T-helper 2 cell treated with Interferon-gamma antibody and Interleukin-4, amounts not matched to agents 5 μg/mL and 100 μg/mL, for 36 hours (primary cell): ENCODE data around the gene SRSF2.
"Not testable (repeated sequence)": the region's sequence is repeated elsewhere in the genome, so short reads cannot be mapped to it uniquely, and the experiment has no call there.

Experiments used
- DNase-seq: peaks from one replicate; pipeline ENCODE4 v3.0.0; 2021; ENCODE audit warnings: low spot score
- H3K27ac Mint-ChIP-seq: one replicate; pipeline ENCODE4 v1.8.0; 2021; ENCODE audit warnings: mild to moderate bottlenecking, mixed read lengths
- H3K27me3 Mint-ChIP-seq: one replicate; pipeline ENCODE4 v1.8.0; 2021; ENCODE audit warnings: low read depth, mixed read lengths
- H3K36me3 Mint-ChIP-seq: one replicate; pipeline ENCODE4 v1.8.0; 2021; ENCODE audit warnings: low read depth, mixed read lengths
- H3K4me1 Mint-ChIP-seq: one replicate; pipeline ENCODE4 v1.8.0; 2021; ENCODE audit warnings: low read depth, mixed read lengths
- H3K4me3 Mint-ChIP-seq: one replicate; pipeline ENCODE4 v1.8.0; 2022; ENCODE audit warnings: mild to moderate bottlenecking, moderate library complexity, mixed read lengths
- H3K9me3 Mint-ChIP-seq: one replicate; pipeline ENCODE4 v1.8.0; 2021; ENCODE audit warnings: mixed read lengths

The SRSF2 gene

DNA sequence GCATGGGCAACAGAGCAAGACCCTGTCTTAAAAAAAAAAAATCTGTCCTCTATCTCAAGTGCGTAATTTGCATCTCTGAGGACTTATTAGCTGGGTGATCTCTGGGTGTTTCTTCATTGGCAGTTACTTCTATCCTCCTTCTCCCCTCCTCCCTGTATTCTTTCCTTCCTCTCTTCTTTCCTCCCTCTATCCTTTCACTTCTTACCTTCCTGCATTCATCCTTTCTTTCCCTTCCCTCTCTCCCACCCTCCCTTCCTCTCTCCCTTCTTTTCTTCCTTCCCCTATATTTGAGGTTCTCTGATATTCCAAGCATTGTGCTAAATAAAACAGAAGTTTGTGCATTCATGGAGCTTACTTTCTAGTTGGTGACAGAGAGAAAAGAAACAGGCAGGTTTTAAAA lies 11.5 kb upstream of the SRSF2 start:
- Mint-ChIP-seq H3K27ac (no peak overlapping the region), H3K4me3 (no peak overlapping the region), H3K27me3 (no peaks in the 10 kb centered on the region), H3K9me3 (no peaks in the 10 kb centered on the region), H3K36me3 (peaks cover 45% of the 10 kb centered on the region), H3K4me1 (peaks cover 19% of the 10 kb centered on the region)
- DNase-seq, result no peak

DNA sequence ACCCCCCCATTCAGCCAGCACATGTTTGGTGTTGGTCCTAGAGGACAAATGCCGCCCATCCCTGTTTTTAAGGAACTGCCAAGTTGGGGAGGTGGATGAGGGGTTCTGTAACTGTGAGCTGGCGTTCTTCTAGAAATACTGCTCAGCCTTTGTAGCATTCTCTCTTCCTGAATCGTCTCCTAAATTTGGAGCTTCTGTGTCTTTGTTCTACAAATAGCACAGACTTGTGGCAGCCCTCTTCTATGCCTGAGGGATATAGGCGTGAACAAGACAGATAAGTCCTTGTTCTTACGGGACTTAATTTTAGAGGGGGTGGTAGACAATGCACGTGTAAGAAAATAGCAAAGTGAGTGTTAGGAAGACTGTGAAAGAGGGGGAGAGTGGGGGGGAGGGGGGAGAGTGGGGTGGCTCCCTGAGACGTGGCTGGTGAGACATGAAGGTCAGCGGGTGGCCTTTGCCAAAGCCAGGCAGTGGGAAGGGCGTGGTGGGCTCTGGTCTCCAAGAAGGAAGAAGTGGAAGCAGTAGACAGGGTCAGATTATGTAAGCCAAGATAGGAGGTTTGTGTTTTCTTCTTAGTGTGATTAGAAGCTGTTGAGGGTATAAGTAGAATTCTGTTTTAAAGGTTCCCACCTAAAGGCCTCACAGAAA lies 10.7 kb upstream of the SRSF2 start:
- Mint-ChIP-seq H3K27me3 (no peaks in the 10 kb centered on the region), H3K36me3 (peaks cover 43% of the 10 kb centered on the region), H3K9me3 (no peaks in the 10 kb centered on the region), H3K4me3 (no peak overlapping the region), H3K27ac (no peak overlapping the region), H3K4me1 (peaks cover 11% of the 10 kb centered on the region)
- DNase-seq, result no peak

DNA sequence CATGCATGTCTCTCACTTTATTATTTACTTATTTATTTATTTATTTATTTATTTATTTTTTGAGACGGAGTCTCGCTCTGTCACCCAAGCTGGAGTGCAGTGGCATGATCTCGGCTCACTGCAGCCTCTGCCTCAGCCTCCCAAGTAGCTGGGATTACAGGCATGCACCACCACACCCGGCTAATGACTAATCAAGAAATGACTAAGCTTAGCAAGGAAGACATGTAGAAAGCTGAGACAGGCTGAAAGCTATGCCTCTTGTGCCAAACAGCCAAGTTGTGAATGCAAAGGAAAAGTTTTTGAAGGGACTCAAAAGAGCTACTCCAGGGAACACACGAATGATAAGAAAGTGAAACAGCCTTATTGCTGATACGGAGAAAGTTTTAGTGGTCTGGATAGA lies 8.7 kb upstream of the SRSF2 start:
- H3K27ac Mint-ChIP-seq, H3K9me3 Mint-ChIP-seq, H3K4me1 Mint-ChIP-seq, H3K4me3 Mint-ChIP-seq, DNase-seq, H3K27me3 Mint-ChIP-seq: not testable (repeated sequence)
- H3K36me3 Mint-ChIP-seq, result peaks cover 48% of the 10 kb centered on the region

DNA sequence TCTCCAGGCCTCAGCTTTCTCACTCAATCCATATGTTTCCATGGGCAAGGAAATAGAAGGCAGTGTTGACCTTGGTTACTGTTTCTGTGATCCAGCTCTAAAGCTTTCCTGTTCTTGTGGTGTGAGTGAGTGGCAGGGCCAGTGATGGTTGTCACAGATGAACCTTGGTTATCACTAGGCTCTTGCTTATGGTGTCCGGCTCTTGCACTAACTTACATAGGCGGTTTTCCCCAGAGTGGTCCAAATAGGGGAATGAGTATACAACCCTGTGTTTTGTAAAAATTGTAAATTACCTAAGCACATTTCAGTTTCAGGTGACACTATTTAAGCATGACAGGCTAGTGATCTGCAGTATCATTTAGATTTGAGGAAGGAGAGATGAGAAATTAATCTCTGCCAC lies 7.6 kb upstream of the SRSF2 start:
- no peak overlapping the region for H3K4me3 Mint-ChIP-seq
- H3K36me3 Mint-ChIP-seq, result peaks cover 45% of the 10 kb centered on the region
- no peak overlapping the region for H3K27ac Mint-ChIP-seq
- no peak for DNase-seq
- H3K27me3 Mint-ChIP-seq, result no peaks in the 10 kb centered on the region
- no peaks in the 10 kb centered on the region for H3K9me3 Mint-ChIP-seq
- H3K4me1 Mint-ChIP-seq, result peaks cover 6% of the 10 kb centered on the region

DNA sequence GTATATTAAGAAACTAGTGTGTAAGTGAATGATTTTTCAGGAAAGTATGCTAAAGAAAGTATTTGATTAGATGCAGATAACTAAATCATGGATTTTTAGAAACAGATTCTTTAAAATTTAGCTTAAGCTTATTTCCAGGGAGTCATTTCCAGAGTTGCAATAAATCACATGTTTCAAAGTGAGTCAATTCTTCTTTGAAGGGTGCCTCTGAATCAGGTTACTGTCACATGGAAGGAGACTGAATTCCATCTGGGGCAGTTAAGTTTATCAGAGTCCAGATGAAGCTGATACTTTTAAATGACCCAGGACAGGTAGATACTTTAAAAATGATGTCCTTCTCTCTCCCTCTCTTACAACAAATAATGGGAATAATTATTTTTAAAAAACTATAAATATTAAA lies 5.8 kb upstream of the SRSF2 start:
- Mint-ChIP-seq H3K36me3 (peaks cover 37% of the 10 kb centered on the region), H3K9me3 (no peaks in the 10 kb centered on the region), H3K4me3 (no peak overlapping the region), H3K4me1 (peaks cover 19% of the 10 kb centered on the region), H3K27ac (no peak overlapping the region), H3K27me3 (no peaks in the 10 kb centered on the region)
- no peak for DNase-seq

DNA sequence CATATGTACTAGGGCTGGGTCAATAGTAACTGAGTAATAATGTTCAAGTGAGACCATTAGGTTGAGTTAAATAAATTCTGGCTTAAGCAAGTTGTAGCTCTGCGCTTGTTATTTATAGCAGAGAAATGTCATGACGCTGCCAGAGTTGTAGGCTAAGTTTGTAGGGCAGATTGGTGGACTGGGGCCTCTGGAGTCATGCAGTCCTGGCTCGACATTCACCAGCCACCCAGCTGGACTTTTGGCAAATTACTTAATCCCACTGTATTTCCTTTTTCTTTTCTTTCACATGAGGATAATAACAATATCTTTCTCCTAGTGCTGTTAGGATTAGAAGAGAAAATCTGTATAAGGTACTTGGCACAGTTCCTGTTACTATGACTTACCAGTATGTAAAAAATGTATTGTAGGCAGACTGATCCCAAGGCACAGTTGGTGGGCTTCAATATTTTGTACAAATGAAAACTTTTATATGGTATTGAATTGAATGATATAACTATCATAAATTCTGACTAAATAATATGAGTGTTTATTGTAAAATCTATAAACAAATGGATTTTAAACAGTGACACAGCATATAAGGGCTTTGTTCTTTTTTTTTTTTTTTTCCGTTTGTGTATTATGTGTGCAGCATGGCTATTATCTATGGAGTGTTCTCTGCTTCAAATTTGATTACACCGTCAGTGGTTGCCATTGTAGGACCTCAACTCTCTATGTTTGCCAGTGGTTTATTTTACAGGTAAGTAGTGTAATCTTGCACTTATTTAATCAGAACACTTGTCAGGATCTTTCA lies 3.4 kb upstream of the SRSF2 start:
- H3K36me3 Mint-ChIP-seq, result peaks cover 34% of the 10 kb centered on the region
- no peak overlapping the region for H3K27ac Mint-ChIP-seq
- H3K4me1 Mint-ChIP-seq, result peaks cover 18% of the 10 kb centered on the region
- H3K4me3 Mint-ChIP-seq, result no peak overlapping the region
- DNase-seq, result no peak
- H3K9me3 Mint-ChIP-seq, result no peaks in the 10 kb centered on the region
- H3K27me3 Mint-ChIP-seq, result no peaks in the 10 kb centered on the region

DNA sequence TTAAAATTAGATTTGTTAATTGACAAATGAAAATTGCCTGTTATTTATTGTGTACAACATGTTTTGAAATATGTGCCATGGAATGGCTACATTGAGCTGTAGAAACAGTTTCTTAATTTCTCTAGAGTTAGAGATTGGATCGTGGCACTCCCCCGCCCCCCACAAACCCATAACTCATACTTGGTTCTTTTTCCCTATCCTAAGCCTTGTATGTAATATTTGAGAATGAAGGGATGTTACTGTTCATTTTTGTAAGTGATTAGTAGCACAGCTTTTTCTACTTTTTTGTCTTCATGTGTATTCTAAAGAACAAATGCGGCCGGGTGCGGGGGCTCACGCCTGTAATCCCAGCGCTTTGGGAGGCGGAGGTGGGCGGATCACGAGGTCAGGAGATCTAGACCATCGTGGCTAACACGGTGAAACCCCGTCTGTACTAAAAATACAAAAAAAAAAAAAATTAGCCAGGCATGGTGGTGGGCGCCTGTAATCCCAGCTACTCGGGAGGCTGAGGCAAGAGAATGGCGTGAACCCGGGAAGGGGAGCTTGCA lies 2.5 kb upstream of the SRSF2 start:
- H3K27ac Mint-ChIP-seq, H3K27me3 Mint-ChIP-seq, H3K9me3 Mint-ChIP-seq, H3K4me3 Mint-ChIP-seq, DNase-seq: not testable (repeated sequence)
- peaks cover 34% of the 10 kb centered on the region for H3K36me3 Mint-ChIP-seq
- H3K4me1 Mint-ChIP-seq, result peaks cover 18% of the 10 kb centered on the region

DNA sequence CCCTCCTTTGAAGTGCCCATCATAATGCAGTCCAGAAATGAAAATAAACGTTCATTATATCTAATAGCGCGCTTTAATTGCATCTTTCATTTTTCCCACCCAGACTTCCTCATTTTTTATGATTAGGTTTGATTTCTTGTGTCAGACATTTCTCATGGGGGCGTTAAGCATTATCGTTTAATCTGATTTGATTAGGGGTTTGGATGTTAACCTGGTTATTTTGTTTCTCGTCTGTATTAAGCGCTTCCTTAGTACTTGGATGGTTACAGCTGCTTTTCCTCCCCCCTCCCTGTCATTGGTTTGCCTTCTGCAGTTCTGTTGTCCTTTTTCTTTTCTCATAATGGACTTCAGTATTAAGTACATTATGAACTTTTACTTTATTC lies 1.3 kb upstream of the SRSF2 start:
- peaks cover 41% of the 10 kb centered on the region for H3K36me3 Mint-ChIP-seq
- H3K27me3 Mint-ChIP-seq, result no peaks in the 10 kb centered on the region
- peaks cover 28% of the 10 kb centered on the region for H3K4me1 Mint-ChIP-seq
- H3K9me3 Mint-ChIP-seq, result no peaks in the 10 kb centered on the region
- H3K27ac Mint-ChIP-seq, result peak overlapping the region; percentile 97
- H3K4me3 Mint-ChIP-seq, result peak overlapping the region; percentile 94
- DNase-seq, result no peak

DNA sequence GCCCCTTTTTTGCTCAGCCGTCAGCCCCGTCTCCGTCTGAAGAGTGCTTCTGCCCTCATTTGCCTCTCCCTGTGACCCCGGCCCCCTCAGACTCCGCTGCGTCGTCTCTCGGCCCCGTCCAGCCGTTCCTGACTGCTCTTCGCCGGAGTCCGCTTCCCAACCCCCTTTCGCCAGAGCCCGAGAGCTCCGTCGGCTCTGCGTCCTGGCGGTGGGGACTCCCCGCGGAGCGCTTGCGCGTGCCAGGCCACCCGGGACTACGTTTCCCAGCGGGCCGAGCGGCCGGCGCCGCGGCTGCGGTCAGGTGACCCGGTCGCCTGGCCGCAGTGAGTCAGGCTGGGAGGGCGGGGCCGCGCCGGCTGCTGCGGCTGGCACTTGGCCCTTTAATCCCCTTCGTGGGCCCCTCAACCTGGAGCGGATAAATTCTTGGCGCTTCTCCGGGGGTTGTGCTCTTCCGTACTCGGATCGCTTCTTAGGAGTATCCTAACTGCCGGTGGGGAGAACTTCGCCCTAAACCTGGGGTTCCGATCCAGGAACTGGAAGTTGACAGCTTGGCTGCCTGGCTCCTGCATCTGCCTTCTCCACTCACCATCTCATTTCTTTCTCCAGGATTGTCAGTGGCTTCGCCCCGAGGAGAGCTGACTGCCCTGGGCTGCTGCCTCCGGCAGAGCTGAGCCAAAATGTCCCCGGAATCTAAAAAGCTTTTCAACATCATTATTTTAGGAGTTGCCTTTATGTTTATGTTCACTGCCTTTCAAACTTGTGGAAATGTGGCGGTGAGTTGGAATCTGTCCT lies 741 bp upstream of the SRSF2 start, which contains the start of gene MFSD11:
TSS of gene MFSD11 (plus strand) at position 444 of the 792 bp plus-strand sequence. CDS start at position 678, 234 bp downstream.
- Mint-ChIP-seq H3K4me3 (peak within 1 kb of the TSS; percentile 94), H3K36me3 (peaks cover 43% of the 10 kb centered on the region), H3K27me3 (no peaks in the 10 kb centered on the region), H3K4me1 (peaks cover 32% of the 10 kb centered on the region), H3K27ac (peak within 1 kb of the TSS; percentile 97), H3K9me3 (no peaks in the 10 kb centered on the region)
- peak; percentile 95 for DNase-seq

DNA sequence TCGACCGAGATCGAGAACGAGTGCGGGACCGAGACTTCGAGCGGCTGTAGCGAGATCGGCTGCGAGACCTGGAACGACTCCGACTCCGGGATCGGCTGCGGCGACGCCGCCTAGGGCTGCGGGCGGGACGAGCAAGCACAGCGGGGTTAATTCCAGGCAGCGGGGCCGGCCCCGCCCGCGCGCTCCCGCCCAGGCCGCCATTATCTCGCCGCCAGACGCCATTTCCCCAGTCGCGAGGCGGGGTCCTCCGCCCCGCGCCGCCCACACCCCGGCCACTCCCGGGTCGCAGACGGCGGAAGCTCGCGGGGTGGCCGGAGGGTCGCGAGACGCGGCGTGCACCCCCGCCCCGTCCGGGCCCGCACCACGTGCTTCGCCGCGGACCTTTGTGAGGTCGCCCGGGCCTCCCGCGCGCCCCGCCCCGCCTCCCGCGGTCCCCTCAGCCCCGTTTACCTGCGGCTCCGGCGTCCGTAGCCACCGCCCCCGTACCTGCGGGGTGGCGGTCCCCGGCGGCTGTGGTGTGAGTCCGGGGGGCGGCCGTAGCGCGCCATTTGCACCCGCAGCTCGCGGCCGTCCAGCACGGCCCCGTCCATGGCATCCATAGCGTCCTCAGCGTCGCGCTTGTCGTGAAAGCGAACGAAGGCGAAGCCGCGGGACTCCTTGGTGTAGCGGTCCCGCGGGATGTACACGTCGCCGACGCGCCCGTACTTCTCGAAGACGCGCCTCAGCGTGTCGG lies 616 bp downstream of the SRSF2 start:
- H3K36me3 Mint-ChIP-seq, result peaks cover 46% of the 10 kb centered on the region

DNA sequence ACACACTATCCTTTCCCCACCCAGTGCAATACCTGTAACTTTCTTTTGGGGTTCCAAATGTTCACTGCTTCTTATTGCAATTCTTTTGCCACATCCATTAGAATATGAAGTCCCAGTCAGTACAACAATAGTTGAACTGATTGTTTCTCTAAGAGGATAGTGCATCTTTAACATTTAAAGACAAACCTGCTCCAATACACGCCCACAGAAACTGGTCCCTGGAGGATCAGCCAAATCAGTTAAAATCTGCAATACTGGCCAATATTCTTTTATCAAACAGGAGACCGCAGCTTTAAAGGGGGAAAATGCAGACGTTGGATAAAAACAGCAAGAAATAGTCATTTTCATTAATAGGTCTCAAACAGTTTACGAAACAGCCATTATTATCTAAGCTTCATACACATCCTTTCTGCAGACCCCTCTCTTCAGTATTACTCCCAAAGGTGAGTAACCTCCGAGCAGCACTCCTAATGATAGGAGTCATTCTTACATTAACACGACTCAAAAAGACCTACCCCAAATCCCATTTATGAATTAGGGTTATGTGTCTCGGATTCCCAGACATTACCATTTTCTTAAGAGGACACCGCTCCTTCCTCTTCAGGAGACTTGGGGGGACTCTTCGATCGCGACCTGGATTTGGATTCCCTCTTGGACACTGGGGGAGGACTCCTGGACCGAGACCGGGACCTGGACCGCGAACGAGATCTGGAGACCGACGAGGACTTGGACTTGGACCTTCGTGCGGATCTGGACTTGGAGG lies 1.4 kb downstream of the SRSF2 start:
- DNase-seq, result no peak
- H3K27ac Mint-ChIP-seq, result peak overlapping the region; percentile 98
- H3K36me3 Mint-ChIP-seq, result peaks cover 49% of the 10 kb centered on the region
- H3K9me3 Mint-ChIP-seq, result no peaks in the 10 kb centered on the region
- no peaks in the 10 kb centered on the region for H3K27me3 Mint-ChIP-seq
- H3K4me1 Mint-ChIP-seq, result peaks cover 36% of the 10 kb centered on the region
- peak overlapping the region; percentile 96 for H3K4me3 Mint-ChIP-seq

More for the DNA sequence above, 616 bp downstream of the SRSF2 start:
- Mint-ChIP-seq H3K4me1 (peaks cover 35% of the 10 kb centered on the region), H3K27me3 (no peaks in the 10 kb centered on the region), H3K4me3 (peak overlapping the region; percentile 96), H3K9me3 (no peaks in the 10 kb centered on the region), H3K27ac (peak overlapping the region; percentile 98)
- peak; percentile 73 for DNase-seq

DNA sequence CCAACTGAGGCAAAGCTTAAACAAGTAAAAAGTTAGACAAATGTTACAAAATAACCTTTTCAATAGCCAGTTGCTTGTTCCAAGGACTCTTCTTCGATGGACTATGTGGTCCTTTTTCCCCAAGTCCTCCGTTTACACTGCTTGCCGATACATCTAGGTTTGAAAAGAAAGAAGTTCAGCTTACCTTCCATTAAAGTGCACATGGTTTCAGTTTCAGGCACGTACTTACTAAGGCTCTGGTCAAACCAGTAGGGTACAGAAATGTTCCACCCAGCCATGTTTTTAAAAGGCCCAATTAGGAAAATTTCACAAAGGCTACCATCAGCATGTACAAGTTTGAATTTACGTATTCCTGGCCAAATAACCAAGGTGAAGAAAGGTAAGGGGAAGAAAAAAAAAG lies 2.1 kb downstream of the SRSF2 start:
- peaks cover 36% of the 10 kb centered on the region for H3K4me1 Mint-ChIP-seq
- DNase-seq, result no peak
- H3K27ac Mint-ChIP-seq, result peak overlapping the region; percentile 98
- no peaks in the 10 kb centered on the region for H3K9me3 Mint-ChIP-seq
- no peaks in the 10 kb centered on the region for H3K27me3 Mint-ChIP-seq
- H3K36me3 Mint-ChIP-seq, result peaks cover 51% of the 10 kb centered on the region
- peak overlapping the region; percentile 96 for H3K4me3 Mint-ChIP-seq
